Activated T-cell treated with anti-CD3 and anti-CD28 coated beads, Interleukin-2, amount 50 U/mL, for 48 hours (primary cell): ENCODE results near the gene N4BP2L2.

Experiments
- DNase-seq, 2 experiments: peaks; one replicate each; pipeline ENCODE4 v3.0.0-alpha.2; 2020

N4BP2L2 gene

DNA sequence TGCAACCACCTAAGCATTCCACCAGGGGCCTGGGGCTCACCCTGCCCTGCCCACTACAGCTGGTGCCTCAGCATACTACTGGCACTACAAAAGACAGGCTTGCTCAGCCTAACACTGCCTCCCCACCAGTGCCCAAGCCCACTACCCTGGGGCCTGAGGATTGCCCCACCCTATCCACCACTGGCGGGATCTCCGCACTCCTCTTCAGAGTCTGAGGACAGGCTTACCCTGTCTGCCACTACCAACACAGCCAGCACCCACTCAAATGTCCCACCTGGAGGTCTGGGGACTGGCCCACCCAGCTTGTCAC, 83.0 kb downstream of the N4BP2L2 start:
- DNase-seq: no peak

DNA sequence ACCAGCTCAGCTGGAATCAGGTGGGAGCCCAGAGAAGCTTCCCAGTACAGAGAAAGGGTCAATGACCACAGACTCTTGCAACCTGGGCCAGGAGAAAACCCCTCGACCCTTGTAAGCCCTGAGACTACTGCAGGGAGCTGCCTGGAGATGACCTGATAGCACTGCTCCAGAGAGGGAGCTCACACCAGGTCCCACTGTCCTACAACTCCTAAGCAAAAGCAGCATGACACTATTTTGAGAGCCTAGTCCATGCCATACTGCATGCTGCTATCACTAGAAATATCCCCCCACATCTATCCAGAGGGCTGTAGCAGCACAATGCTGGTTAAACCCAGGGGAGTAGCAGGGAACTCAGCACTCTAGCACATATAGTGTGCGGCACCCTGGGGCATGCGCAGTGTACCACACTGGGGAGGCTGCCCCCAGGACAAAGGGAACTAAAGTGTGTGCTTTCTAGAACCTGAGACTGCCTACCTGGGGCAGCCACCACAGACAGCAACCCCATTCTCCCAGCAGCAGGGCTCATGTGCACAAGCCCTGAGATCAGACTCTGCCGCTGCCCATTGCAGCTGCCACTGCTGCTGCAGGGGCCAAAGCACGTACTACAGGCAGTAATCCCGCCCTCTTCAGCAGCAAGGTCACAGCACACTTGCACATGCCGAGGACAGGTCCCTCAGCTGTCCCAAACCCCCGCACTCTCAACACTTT, 83.6 kb downstream of the N4BP2L2 start:
- DNase-seq: no peak

DNA sequence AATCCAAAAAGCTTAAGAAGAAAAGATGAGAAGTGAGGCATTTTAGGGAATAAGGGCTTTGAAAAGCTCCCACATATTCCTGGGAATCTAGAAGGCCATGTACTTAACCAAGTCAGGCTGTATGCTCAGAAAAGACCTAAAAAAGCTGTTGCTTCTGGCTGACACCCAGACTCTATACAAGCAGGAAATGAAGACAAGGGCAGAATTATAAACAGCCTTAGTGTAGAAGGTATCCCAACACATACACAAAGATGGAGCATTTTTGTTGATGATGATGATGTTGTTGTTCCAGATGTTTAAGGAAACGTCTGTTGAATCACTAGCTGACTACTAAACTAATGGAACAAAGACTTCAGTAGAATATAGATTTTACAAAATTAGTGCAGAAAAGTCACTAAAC, 84.6 kb downstream of the N4BP2L2 start:
- DNase-seq: no peak

DNA sequence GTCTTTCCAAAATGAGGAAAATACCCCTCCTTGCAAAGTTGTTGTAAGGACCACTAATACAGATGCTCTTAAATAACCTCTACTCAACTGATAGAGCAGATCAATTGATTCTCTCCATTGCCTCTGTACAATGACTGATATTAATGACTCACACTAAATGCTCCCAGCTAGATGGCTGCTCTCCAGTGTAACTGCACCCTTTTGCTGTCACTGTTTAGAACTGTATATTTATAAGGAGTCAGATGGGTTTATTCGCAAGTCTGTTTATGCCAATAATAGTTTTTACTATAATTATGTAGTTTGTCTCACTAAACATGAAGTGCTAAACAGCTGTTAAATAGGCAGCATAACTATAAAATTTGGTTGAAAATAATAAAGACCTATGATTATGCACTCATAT, 89.6 kb downstream of the N4BP2L2 start:
- DNase-seq: no peak

DNA sequence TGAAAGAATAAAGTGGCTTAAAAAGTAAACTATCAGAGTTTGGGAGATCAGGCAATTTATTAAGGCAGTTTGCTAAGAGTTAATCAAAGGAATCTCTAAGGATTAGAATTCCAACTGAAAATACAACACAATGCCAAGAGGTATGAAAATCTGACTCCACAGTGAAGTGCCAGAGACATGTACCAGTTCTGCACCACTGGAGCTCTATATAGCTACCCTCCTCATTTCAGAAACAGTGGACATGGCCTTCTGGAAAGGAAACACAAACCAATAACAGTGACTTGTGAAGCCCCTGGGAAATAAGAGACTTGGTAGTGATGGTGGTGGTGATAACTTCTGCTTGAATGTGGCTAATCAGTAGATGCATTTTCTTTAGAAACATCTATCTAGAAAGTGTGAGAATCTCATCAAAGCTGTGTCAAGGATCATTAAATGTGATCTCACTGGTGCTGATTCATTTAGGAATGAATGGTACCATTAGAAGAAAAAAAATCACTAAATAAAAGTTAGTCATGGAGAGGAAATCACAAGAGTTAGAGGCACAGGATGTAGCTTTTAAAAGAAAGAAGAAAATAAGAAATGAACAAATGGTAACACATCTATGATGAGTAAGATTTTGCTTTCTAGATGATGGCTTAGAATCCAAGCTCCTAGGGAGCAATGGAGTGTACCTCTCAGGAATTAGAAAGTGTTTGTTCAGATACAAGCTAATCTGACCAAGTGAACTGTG, 90.5 kb downstream of the N4BP2L2 start:
- DNase-seq: no peak

DNA sequence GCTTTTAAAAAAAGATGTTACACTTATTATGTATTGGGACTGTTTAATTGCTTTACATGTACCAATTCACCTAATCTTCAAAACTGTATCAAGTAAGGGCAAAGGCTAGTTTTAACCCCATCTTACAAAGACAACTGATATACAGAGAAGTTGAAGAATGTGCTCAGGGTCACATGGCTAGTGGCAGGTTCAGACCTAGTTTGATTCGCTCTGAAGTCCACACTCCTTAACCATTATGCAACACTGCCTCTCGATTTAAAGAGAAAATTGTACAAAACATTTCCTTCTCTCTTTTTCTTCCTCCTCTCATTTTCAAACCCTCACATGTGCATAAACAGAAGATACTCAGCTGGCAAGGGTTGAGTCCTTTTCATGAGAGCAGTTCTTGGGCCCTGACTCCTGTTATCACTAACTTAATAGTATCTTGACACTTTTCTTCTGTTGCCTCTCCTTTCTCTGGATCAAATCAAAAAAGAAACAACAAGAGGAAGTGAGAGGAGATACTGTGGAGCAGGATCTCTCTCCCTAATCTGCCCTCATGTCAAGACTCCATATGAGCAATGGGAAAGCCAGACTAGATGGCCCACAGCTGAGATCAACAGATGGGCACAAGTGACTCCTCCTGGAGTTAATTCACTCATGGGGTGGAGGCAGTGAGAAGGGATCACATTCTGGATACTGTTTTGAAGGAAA, 91.7 kb downstream of the N4BP2L2 start:
- DNase-seq: no peak

DNA sequence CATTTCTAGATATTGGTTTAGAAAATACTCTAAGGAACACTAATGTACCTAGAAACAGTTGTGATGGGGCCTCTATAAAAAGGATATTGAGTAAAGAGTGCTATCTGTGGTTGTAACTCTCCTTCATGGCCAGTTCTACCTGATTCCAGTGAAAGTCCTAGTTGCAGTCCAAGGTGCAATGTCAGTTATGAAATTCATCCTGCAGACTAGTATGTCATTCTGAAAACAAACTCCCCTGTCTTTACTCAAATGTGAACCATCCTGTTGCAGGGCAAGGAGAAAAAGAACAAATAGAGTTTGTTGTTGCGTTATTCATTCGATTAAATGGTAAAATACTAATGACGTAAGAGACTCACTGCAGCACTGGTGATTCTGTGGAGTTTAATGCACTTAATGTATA, 92.4 kb downstream of the N4BP2L2 start:
- no peak for DNase-seq

DNA sequence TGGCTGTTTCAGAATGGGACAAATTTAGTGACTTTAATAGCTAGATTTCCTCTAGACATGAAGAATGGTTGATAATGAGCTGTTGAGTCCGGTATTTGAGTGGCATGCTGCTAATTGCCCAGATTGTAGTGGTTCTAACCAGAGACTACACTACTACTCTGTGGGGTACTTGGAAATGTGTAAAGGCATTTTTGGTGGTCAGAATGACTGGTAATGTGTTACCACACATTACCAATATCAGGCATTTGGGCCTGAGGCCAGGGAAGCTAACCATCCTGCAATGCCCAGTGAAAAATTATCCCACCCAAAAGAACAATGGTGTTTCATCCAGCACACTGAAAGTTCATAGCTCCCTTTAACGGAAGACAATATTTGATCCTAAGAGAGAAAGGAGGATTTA, 93.1 kb downstream of the N4BP2L2 start:
- no peak for DNase-seq

DNA sequence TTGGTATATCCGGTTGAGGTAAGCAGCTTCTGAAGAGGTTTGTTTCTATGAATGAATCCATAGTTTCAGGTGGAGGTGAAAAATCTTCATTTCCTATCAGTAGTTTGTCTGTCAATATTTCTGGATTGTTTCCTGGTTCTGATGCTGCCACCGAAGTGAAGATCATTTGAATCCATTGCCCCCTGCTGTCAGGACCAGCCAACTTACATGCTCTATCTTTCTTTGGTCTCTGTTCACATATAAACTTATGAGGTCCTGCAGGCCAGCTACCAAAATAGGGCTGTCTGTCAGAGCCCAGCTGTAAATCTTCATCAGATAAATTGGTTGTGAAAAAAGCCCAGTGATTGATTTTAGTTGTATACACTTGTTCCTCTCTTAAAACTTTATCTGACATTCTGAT, 95.5 kb downstream of the N4BP2L2 start:
- DNase-seq: no peak

DNA sequence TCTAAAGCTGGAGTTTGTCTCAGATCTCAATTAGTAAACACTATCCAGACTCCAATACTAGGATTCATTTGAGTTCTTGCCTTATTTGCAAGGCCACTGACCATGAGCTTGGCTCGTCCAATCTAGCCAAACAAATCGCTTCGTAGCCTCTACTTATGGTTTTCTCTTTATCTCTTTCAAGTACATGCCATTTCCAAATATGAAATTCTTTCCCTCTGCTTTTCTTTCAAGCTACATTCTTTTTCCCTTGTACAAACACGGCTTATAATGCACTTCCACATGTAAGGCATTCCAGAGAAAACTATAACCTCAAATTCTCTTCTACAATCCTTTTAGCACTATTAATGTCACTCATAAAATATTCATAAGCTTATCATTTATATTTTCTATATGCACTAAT, 99.7 kb downstream of the N4BP2L2 start:
- no peak for DNase-seq

DNA sequence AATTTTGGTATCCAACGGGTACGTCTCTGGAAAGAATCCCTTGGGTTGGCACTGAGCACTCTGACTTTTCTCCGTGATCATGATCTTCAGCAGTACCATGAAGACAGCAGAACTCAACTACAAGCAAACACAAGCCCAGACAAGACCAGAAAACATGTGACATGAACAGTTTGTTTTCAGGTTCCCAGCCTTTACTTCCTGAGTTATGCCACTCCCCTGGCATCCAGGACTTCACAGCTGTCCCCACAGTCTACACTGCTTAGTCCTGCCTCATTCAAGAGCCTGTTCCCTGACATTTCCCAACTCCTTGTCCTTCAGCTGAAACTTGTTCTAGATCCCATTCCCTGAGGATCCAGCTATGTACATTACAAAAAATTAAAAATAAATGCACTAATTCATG, 105.7 kb downstream of the N4BP2L2 start:
- DNase-seq: no peak

DNA sequence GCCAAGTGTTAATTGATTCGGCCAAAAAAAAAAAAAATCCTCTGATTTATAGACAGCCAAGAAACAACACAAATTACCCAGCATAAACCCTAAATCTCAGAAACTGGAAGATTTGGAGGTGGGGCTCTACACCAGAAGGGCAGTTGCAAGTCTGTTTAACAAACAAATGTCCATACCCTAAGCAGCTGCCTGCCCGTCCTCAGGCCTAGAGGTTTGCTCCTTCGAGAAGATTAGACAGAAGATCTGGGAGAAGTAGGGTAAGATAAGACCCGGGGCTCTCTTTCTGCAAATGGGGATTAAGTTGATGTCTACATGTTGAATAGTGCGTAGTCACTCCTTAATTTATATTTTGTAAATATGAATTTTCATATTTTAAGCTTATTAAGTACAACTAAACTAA, 107.2 kb downstream of the N4BP2L2 start:
- no peak for DNase-seq

DNA sequence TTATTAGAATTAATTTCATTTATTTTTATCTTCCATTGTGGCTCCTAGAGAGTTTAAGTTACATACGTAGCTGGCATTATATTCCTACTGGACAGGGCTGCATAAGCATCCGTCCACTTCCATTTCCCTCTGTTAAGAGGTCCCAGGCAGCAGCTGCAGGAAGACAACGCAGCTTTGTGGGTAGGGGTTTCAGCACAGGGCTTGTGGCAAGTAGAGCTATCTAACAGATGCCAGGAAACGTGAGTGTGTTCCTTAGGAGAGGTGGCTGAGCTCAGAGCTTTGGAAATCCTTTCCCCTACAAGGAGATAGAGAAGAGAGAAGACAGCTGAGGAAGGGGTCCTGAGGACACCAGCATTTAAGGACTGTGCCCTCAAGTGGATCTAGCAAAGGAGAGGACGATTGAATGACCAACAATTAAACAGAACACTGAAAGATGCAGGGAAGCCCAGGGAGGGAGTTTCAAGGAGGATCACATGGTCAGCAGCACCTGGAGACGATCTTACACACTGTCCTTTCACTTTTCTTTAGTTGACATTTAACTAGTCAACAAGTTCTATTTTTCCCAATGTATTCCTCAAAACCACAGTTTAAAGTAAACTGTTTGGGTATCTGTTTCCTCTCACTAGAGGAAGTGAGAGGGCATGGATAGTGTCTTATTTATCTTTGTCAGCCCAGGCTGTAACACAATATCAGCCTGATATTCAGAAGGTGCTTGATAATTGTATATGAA, 108.4 kb downstream of the N4BP2L2 start:
- DNase-seq: no peak

DNA sequence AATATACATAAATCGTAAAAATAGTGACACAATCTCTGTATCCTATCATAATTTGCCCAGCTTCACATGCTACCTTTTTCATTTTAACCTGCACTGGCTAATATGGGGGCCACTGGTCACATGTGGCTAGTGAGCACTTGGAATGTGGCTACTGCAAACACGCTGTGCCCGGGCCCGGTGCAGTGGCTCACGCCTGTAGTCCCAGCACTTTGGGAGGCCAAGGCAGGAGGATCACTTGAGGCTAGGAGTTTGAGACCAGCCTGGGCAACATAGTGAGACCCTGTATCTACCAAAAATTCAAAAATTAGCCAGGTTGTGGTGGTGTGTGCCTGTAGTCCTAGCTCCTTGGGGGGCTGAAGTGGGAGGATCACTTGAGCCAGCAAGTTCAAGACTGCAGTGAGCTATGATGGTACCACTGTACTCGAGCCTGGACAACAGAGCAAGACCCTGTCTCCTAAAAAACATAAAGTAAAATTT, 109.1 kb downstream of the N4BP2L2 start:
- no peak for DNase-seq

DNA sequence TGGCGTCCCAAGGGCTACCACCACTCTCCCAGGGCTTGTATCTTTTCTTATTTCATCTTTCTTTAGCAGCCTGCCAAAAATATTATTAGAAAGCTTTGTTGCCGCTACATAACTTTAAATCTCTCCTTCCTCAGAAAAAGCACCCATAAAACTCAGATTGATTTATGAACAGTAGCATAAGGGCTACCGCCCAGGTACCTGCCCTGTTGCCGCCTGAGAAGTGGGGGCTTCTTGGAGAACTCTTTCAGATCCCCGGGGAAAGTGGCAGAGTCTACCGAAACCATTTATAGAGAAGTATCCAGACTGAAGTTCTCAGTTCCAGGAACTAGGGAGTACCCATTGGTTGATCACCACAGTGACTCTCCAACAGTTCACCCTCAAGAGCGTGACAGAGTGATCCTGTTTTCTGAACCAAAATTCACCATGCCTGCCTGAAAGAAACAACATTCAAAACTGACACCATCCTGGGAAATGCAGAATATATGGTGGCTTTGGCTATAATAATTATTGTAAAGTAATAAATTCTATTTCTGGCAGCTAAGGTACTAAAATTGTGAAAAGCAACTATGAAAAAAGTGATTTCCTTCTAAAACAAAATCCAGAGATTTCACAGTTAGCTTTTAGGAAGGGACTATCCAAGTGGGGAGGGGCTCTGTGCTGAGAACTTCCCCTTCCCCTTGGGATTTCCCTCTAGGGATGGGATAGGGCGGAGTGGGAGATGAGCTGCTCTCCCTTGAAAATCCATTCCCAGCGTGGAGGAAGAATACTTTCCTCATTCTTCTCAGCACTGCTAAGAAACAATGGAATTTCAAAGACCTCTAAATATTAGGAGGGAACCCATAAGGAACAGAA, 109.8 kb downstream of the N4BP2L2 start:
- DNase-seq: peak; percentile 26 to 30

DNA sequence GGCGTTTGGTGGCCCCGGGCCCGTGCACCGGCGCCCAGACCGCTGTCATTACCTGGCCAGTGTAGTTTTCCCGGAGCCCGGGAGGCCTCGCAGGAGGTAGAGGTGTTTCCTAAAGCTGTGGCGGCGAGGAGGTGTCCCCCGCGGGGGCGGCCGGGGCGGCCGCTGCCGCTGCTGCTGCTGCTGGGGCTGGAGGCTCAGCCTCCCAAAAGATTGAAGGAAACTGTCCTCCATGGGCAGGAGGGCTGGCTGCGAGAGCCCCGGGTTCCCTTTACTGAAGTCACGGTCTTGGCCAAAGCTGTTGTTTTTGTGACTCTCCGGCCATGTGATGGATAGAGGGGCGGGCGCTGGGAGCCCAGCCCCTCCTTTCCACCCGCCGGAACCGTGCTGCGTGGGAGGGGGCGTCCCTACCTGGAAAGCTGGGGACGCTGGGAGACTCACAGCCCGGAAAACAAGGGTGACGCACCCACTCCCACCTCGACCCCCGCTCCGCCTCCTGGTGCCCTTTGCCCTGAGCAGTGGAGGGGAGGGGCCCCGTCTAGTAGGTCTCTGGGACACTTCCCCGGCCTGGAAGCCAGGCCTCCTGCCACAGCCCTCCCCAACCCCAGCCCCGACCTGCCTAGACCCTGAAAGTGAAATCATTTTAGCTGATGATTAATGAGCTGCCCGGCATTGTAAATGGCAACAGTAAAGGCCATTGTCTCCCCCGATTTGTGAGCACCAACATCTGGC, 110.6 kb downstream of the N4BP2L2 start, which contains the start of gene N4BP2L1:
N4BP2L1 (minus strand) TSS at position 279 of the 729 bp plus-strand sequence; CDS start at position 231, 48 bp downstream.
- DNase-seq: peak; percentile 89 to 91

DNA sequence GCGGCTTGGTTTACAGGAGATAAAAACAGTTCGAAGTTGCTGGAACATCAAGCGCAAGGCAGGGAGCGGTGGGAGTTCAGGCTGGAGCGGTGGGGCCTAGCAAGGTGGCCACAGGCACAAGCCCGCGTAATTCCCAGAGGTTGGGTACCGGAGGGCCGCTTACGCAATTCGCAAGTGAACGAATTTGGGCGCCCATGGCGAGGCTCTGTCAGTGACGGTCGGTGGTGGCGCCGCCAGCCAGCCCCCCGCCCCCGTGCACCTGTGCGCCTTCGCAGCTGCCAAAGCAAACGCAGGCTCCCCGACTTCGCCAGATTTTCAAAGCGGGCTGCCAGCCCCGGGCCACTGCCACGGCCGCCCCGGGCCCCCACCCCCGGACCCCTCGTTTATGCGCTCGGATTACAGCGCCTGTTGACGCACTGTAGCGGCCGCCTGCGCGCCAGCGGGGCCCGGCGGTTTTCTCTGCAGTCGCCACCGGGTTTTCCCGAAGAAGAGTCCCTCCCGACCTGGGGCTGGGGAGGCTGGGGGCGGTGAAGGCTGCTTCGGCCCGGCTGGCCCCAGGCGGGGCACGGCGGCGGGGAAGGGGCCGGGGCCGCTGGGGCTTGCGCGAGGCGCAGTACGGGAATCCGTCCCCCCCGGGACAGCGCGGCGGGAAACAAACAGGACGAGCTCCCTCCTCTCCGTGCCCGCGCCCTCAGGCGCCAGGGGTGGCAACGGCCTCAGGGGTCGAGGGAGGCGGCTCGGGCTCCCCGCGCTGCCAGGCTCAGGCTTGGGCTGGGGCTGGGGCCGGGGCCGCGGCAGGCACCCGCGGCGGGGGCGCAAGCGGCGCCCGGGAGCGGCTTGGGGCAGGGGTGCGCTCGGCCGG, 111.4 kb downstream of the N4BP2L2 start:
- DNase-seq: peak; percentile 69 to 78

DNA sequence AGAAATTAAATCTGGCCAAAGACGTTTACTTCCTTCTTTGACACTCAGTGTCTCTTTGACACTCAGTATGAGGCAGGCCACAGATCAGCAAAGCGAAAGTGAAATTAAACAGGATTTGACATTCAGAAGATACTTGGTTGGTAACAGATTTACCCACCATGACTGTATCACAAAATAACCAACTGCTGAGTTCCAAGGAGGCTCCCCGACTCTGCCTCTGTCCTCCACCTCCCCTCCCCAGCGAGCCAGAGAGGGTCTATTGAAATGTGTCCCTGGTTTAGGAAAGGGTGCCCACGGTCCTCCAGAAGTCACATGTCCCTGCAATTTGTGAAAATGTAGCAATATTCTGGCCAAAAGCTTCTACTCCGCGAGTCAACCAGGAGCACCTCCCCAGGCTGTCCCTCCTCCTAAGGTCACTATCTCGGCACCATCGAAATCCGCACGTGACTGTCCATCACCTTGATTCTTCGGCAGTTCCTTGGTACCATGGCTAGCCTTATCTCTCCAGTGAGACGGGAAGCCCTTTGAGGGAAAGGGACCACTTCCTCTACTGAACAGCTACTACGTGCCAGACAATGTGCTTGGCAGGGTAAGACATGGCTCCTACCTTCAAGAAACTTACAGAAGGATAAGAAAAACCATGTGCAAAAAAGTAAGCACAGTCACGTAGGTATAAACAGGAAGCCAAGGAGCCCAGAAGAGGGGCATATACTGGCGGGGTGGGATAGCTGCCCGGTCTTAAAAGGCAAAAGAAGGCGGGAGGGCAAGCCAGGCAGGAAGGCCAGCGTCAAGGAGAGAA, 112.2 kb downstream of the N4BP2L2 start:
- DNase-seq: peak; percentile 58 to 59

DNA sequence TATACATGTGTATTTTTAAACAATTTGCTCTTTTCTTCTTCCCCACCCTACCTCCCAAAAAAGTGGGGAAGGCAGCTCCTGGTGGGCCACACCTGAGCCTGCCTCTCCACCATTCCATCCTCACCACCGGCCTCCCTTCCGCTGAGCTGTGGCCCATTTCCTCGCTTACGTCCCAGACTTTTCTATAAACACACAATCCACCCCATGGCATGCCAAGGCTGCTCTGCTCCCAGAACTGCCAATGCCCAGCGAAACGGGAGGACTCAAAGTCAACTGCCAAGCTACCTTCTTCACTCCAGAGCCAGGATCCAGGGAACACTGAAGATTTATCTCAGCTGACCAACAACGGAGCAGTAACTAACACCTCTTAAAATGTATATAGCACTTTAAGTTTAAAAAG, 113.4 kb downstream of the N4BP2L2 start:
- no peak for DNase-seq

DNA sequence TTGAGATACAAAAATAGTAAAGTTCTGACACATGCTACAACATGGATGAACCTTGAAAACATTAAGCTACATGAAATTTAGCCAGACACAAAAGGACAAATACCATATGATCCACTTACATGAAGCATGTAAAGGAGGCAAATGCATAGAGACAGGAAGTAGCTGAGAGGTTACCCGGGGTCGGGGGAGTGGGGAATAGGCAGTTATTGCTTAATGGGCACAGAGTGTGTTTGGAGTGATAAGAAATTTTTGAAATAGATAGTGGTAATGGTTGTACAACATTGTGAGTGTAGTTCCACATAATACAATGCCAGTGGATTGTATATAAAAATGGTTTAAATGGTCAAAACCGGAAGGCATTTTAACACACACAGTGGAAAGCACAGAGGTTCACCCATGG, 115.0 kb downstream of the N4BP2L2 start:
- DNase-seq: no peak
